ENCODE data around the gene SLC35F1.

SLC35F1 gene

GRCh38 chr6:117919775-117920729 is 13.0 kb downstream of the SLC35F1 start:
- H3K27ac ChIP-seq, result no peak overlapping the region
- CTCF ChIA-PET, result interaction anchor here (0.5 to 0.6 kb wide), 2 partner anchors 48 to 753 kb away, joined by 3 read pairs; no protein-coding TSS in a partner anchor
- TF ChIP-seq CTCF (conservative IDR thresholded peaks at IDR 0.05; ENCODE audit: low read depth), result no peak
- POLR2A ChIA-PET (ENCODE audit: low non-redundant PET), result no interaction called here
- DNase-seq (ENCODE audit: low spot score), result no peak

GRCh38 chr6:117924690-117925089 is 17.6 kb downstream of the SLC35F1 start:
- TF ChIP-seq CTCF (conservative IDR thresholded peaks at IDR 0.05; ENCODE audit: low read depth), result no peak
- ChIA-PET POLR2A (ENCODE audit: low non-redundant PET) (no interaction called here), CTCF (interaction anchor here (0.6 kb wide), 1 partner anchor 804 kb away, joined by 4 read pairs; no protein-coding TSS in a partner anchor)
- no peak overlapping the region for H3K27ac ChIP-seq
- no peak for DNase-seq (ENCODE audit: low spot score)

- H3K27ac ChIP-seq, result no peak overlapping the region
- no peak for TF ChIP-seq CTCF (conservative IDR thresholded peaks at IDR 0.05; ENCODE audit: low read depth)
- ChIA-PET CTCF (no interaction called here), POLR2A (ENCODE audit: low non-redundant PET) (no interaction called here)
- no peak for DNase-seq (ENCODE audit: low spot score)
Observed at GRCh38 chr6:117927866-117928265, 20.8 kb downstream of the SLC35F1 start.

- CTCF ChIA-PET, result no interaction called here
- no peak for TF ChIP-seq CTCF (conservative IDR thresholded peaks at IDR 0.05; ENCODE audit: low read depth)
Observed at GRCh38 chr6:117928833-117929232, 21.8 kb downstream of the SLC35F1 start.

GRCh38 chr6:117929501-117929900 is 22.4 kb downstream of the SLC35F1 start:
- no peak overlapping the region for H3K27ac ChIP-seq
- TF ChIP-seq CTCF (conservative IDR thresholded peaks at IDR 0.05; ENCODE audit: low read depth), result no peak
- ChIA-PET POLR2A (ENCODE audit: low non-redundant PET) (no interaction called here), CTCF (no interaction called here)
- DNase-seq (ENCODE audit: low spot score), result no peak

More at GRCh38 chr6:117928833-117929232, 21.8 kb downstream of the SLC35F1 start:
- DNase-seq (ENCODE audit: low spot score), result no peak
- POLR2A ChIA-PET (ENCODE audit: low non-redundant PET), result no interaction called here
- H3K27ac ChIP-seq, result no peak overlapping the region

GRCh38 chr6:117930645-117931044 is 23.6 kb downstream of the SLC35F1 start:
- no peak for DNase-seq (ENCODE audit: low spot score)
- no peak for TF ChIP-seq CTCF (conservative IDR thresholded peaks at IDR 0.05; ENCODE audit: low read depth)
- CTCF ChIA-PET, result no interaction called here
- POLR2A ChIA-PET (ENCODE audit: low non-redundant PET), result no interaction called here
- no peak overlapping the region for H3K27ac ChIP-seq
